AML-193 (cell line): ENCODE data around the gene NPAS3.

ENCODE experiments used
- DNase-seq, 2 experiments: peaks; one replicate each; lab custom pipeline; 2025; lab: John Stamatoyannopoulos, UW

The NPAS3 gene

GRCh38 chr14:33680873-33681272 lies 742.2 kb downstream of the NPAS3 start:
- no peak for DNase-seq

- DNase-seq: no peak
These were observed 744.1 kb downstream of the NPAS3 start for GRCh38 chr14:33682760-33683159.

- no peak for DNase-seq
These were observed 746.3 kb downstream of the NPAS3 start for GRCh38 chr14:33685026-33685425.

DNA sequence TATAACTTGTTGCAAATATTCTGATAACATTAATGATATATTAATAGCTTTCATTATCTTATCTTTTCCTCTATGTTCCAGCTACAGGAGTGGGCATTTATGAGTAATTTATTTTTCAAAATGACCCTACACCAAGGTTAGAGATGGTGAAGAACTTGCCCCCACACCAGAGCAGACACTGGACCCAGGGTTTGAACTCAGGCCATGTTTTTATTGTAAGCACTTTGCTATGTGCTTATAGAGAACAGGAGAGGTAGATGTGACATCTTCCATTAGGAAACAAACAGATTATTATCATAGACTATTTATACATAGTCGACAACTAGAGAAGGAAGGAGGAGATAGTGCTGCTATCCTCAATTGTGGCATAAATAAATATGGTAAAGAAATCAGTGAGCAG lies 747.0 kb downstream of the NPAS3 start:
- no peak for DNase-seq

GRCh38 chr14:33686218-33686617 lies 747.5 kb downstream of the NPAS3 start:
- DNase-seq: no peak

DNA sequence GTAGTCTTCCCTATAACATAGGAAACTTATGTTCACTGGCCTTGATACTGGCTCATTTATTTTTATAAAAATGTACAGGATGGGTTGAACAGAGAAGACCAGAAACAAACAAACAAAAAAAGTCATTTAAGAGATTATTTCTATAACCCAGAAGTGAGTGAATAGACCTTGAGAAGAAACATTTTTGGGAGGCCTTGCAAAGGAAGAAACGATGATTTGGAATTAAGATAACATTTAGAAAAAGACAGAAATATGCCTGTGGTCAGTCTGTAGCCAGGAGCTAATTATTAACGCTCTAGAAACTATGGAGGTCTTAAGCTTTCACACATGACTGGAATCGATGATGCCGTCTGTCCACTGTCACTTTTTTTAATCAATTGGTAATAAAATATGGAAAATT lies 748.2 kb downstream of the NPAS3 start:
- DNase-seq: no peak

- DNase-seq: no peak
These were observed 751.0 kb downstream of the NPAS3 start for GRCh38 chr14:33689680-33690079.

GRCh38 chr14:33691907-33692306 lies 753.2 kb downstream of the NPAS3 start:
- DNase-seq: no peak

DNA sequence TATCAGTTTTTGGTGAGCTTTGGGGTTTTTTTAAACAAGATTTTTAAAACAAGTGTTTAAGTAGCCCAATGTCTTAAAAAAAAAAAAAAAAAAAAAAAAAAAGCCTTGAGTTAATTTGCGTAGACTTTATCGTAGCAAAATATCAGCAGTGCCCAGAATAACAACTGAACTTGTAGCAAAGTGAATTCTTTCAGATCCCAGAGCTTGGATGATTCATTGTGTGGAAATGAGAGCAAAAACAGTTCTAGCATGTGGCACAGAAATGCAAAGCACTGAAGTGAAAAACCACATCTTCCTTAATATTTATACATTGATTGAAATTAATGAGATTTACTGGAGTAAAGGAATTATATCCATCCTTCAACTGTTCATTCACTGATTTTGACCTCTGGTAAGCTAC lies 754.1 kb downstream of the NPAS3 start:
- no peak for DNase-seq

DNA sequence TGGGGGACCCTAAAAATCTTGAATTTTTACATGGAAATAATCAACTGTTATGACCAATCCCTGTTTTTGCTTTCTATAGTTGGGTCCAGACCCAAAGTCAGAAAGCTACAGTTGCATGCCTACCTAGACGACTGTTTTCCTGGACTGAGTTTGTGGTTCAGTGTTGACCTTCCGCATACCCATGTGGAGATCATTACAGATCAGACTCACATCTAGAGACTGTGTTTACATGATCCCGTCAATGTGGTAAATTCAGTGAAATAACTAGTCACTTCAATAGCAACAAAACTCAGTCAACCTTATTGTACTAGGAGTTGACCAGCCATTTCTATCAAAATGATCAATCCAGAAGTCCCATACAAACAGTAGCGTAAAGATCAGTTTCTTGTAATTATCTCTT lies 754.6 kb downstream of the NPAS3 start:
- no peak for DNase-seq

- no peak for DNase-seq
These were observed 757.5 kb downstream of the NPAS3 start for GRCh38 chr14:33696165-33696564.

- no peak for DNase-seq
These were observed 760.8 kb downstream of the NPAS3 start for GRCh38 chr14:33699300-33699983.

GRCh38 chr14:33700052-33700451 lies 761.4 kb downstream of the NPAS3 start:
- DNase-seq: no peak

DNA sequence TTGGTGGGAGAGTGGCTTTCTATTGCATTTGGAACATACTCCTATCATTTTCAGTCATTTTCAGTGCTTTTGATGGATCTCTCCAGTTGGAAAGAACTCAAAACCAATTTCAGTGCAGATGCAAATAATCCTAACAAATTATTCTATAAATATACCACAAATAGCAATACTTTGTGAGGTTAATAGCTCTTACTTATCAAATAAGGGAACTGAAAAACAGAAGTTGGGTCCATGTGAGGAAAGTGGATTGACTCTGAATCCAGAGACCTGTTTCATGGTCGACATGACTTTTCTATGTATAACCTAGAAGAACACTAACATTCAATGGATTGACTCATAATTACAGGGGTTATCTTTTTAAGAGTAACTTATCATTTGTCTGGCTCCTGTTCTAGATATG lies 763.6 kb downstream of the NPAS3 start:
- DNase-seq: no peak

GRCh38 chr14:33704481-33704880 lies 765.8 kb downstream of the NPAS3 start:
- no peak for DNase-seq

DNA sequence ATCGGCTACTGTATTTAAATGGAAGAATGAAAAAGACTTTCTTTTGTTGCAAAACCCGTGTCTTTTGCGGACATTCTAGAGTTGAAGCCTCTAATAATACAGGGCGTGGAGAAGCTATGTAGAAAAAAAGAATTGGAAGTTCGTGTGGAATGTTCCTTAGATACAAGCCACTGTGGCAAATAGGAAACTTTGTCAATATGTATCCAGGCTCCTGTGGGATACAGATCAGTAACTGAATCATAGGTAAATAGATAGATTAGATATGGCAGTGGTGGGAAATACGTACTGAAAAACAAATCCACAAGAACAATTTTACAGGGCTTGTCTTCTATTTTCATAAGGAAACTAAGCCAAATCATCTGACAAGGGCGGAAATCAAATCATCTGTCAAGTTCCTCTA lies 766.8 kb downstream of the NPAS3 start:
- DNase-seq: no peak

DNA sequence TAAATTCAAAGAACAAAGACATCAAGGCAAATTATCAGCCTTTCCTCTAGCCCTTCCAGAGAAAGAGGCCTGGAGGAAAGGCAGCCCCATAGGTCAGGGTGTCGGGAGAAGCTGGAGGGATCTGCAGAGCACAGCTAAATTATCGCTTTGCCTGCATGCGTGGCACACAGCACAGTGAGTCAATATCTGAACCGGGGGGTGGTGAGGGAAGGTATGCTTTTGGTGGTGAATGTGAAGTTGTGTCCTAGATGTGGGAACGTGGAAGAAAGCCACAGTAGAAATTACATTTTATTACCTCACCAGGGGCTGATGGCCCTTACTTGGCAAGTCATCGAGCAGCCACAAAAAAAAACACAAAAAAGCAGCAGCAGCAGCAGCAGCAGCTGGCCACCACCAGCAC lies 769.0 kb downstream of the NPAS3 start:
- no peak for DNase-seq

GRCh38 chr14:33709283-33709682 lies 770.6 kb downstream of the NPAS3 start:
- DNase-seq: no peak

DNA sequence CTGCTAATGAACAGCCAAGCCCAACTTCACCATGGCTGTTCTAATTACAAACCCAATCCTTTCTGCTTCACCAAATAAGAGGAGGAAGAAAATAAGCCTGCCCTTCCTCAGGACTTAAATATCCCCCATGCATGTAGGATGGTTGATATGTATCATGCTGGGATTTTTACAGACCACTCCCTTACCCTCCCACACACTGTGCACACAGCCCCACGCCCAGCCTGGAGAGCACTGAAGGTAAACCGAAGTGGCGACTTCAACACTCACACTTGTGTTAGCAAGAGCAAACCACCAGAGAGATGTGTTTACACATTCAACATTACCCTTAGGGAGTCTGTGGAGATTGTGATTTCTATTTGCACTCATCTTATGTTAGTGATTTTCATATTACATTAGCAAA lies 771.0 kb downstream of the NPAS3 start:
- no peak for DNase-seq

GRCh38 chr14:33710273-33710672 lies 771.6 kb downstream of the NPAS3 start:
- no peak for DNase-seq

GRCh38 chr14:33711194-33711593 lies 772.5 kb downstream of the NPAS3 start:
- no peak for DNase-seq

DNA sequence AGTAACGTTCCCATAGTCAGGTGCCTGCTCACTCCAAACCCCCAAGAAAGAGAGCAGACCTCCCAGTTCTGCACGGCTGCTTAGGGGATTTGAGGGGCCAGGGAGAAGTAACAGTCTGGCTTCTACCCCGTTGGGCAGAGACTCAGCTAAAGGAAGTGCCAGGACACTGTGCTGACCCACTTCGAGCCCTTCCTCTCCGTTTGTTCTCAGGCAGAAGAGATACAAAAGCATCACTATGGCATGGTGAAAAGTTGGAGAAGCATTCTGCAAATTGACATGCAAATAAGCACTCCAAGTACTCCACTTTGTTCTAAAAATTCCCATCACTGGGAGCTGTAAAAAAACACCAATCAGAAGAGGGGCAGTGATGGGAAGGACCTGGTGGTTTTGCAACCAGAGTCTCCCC lies 773.1 kb downstream of the NPAS3 start:
- DNase-seq: no peak

GRCh38 chr14:33714527-33715226 lies 776.0 kb downstream of the NPAS3 start:
- no peak for DNase-seq

- DNase-seq: no peak
These were observed 776.5 kb downstream of the NPAS3 start for GRCh38 chr14:33715227-33715528.
